Trophoblast cell (in vitro differentiated cells and primary cell): ENCODE results near the gene MLYCD.

Experiments
- DNase-seq, 2 donors: peaks; one replicate each; pipeline ENCODE4 v3.0.0-alpha.2; 2016
- H2AFZ ChIP-seq: 2 replicates; pipeline ENCODE4 v1.6.1; 2013; ENCODE audit warnings: low read length, moderate library complexity, mild to moderate bottlenecking; ENCODE audit not compliant: insufficient read depth, poor library complexity
- H2AK5ac ChIP-seq: 2 replicates; pipeline ENCODE4 v1.6.1; 2013; ENCODE audit warnings: mild to moderate bottlenecking, low read length
- H2BK120ac ChIP-seq: 2 replicates; pipeline ENCODE4 v1.6.1; 2013; ENCODE audit warnings: low read length, mild to moderate bottlenecking, moderate library complexity; ENCODE audit not compliant: insufficient read depth, poor library complexity
- H2BK12ac ChIP-seq: 2 replicates; pipeline ENCODE4 v1.6.1; 2013; ENCODE audit warnings: mild to moderate bottlenecking, low read length, moderate library complexity
- H2BK5ac ChIP-seq: 2 replicates; pipeline ENCODE4 v1.6.1; 2013; ENCODE audit warnings: low read length, low read depth, moderate library complexity, mild to moderate bottlenecking; ENCODE audit not compliant: poor library complexity
- H3K14ac ChIP-seq: 2 replicates; pipeline ENCODE4 v1.6.1; 2013; ENCODE audit warnings: mild to moderate bottlenecking, low read length
- H3K18ac ChIP-seq: 2 replicates; pipeline ENCODE4 v1.6.1; 2013; ENCODE audit warnings: mild to moderate bottlenecking, low read length
- H3K23ac ChIP-seq: 2 replicates; pipeline ENCODE4 v1.6.1; 2013; ENCODE audit warnings: low read length
- H3K27ac ChIP-seq: 2 replicates; pipeline ENCODE4 v1.5.1; 2013; ENCODE audit warnings: low read depth, mild to moderate bottlenecking, inconsistent platforms, low read length, moderate library complexity
- H3K27me3 ChIP-seq: 2 replicates; pipeline ENCODE4 v1.6.1; 2013; ENCODE audit warnings: inconsistent platforms, mild to moderate bottlenecking, low read length, moderate library complexity; ENCODE audit not compliant: insufficient read depth
- H3K36me3 ChIP-seq, 2 experiments: 1 replicate in 1 of 2; 2 replicates in 1 of 2; pipeline ENCODE4 v1.6.1; 2013; ENCODE audit warnings: low read length in 2 of 2, mild to moderate bottlenecking in 2 of 2, moderate library complexity in 1 of 2; ENCODE audit not compliant: insufficient read depth in 2 of 2, control insufficient read depth in 1 of 2
- H3K4ac ChIP-seq: 2 replicates; pipeline ENCODE4 v1.6.1; 2013; ENCODE audit warnings: low read depth, mild to moderate bottlenecking, low read length, moderate library complexity
- H3K4me1 ChIP-seq, 2 experiments: 1 replicate in 1 of 2; 2 replicates in 1 of 2; pipeline ENCODE4 v1.6.1; 2013; ENCODE audit warnings: low read length in 2 of 2, mild to moderate bottlenecking in 2 of 2, moderate library complexity in 1 of 2; ENCODE audit not compliant: insufficient read depth in 2 of 2, control insufficient read depth in 1 of 2
- H3K4me2 ChIP-seq: 2 replicates; pipeline ENCODE4 v1.6.1; 2013; ENCODE audit warnings: inconsistent platforms, mild to moderate bottlenecking, low read length, moderate library complexity
- H3K4me3 ChIP-seq: 2 replicates; pipeline ENCODE4 v1.5.1; 2013; ENCODE audit warnings: mild to moderate bottlenecking, low read depth, low read length, inconsistent platforms
- H3K79me1 ChIP-seq: one replicate; pipeline ENCODE4 v1.6.1; 2013; ENCODE audit warnings: low read length
- H3K79me2 ChIP-seq: 2 replicates; pipeline ENCODE4 v1.6.1; 2013; ENCODE audit warnings: low read length, mild to moderate bottlenecking; ENCODE audit not compliant: control insufficient read depth, insufficient read depth, poor library complexity
- H3K9ac ChIP-seq: 2 replicates; pipeline ENCODE4 v1.6.1; 2013; ENCODE audit warnings: mild to moderate bottlenecking, low read length
- H3K9me3 ChIP-seq: 2 replicates; pipeline ENCODE4 v1.6.1; 2013; ENCODE audit warnings: low read depth, mild to moderate bottlenecking, control low read depth, inconsistent platforms, low read length; ENCODE audit not compliant: insufficient read depth
- H4K12ac ChIP-seq: 2 replicates; pipeline ENCODE4 v1.6.1; 2013; ENCODE audit warnings: low read depth, mild to moderate bottlenecking, low read length, moderate library complexity
- H4K8ac ChIP-seq: 2 replicates; pipeline ENCODE4 v1.6.1; 2013; ENCODE audit warnings: low read depth, mild to moderate bottlenecking, low read length, moderate library complexity
- H4K91ac ChIP-seq: one replicate; pipeline ENCODE4 v1.6.1; 2013; ENCODE audit warnings: low read depth, mild to moderate bottlenecking, low read length, moderate library complexity
- WGBS: extraction: QIAGEN DNeasy Blood & Tissue Kit; methylation state at CpG from one replicate; pipeline ENCODE4 v1.1.7; 2013; ENCODE audit warnings: missing lambda C conversion rate; ENCODE audit not compliant: insufficient read length, insufficient coverage; ENCODE audit errors: extremely low coverage; 5-methylcytosine and 5-hydroxymethylcytosine counted together

MLYCD gene

GRCh38 chr16:83895243-83895642 lies 3.7 kb upstream of the MLYCD start:
- Histone ChIP-seq H3K27me3 (no peaks in the 10 kb centered on the region), H2AFZ (no peak overlapping the region), H3K14ac (no peak overlapping the region), H3K27ac (no peak overlapping the region), H3K9me3 (peaks cover 3% of the 10 kb centered on the region), H2BK12ac (no peak overlapping the region), H3K23ac (no peak overlapping the region), H3K79me1 (peaks cover 10% of the 10 kb centered on the region), H3K18ac (no peak overlapping the region), H4K8ac (no peak overlapping the region), H3K4me2 (no peak overlapping the region), H4K91ac (no peak overlapping the region), H2AK5ac (no peak overlapping the region), H3K79me2 (peaks cover 7% of the 10 kb centered on the region), H2BK5ac (no peak overlapping the region), H3K4me1 (peaks cover 10 to 11% of the 10 kb centered on the region in 2 experiments), H4K12ac (no peak overlapping the region), H3K4me3 (no peak overlapping the region), H3K36me3 (no peaks in the 10 kb centered on the region), H3K9ac (no peak overlapping the region), H3K4ac (no peak overlapping the region), H2BK120ac (no peak overlapping the region)
- DNase-seq = no peak
- no CpG with 5 or more reads among the region's 4 CpGs for WGBS

DNA sequence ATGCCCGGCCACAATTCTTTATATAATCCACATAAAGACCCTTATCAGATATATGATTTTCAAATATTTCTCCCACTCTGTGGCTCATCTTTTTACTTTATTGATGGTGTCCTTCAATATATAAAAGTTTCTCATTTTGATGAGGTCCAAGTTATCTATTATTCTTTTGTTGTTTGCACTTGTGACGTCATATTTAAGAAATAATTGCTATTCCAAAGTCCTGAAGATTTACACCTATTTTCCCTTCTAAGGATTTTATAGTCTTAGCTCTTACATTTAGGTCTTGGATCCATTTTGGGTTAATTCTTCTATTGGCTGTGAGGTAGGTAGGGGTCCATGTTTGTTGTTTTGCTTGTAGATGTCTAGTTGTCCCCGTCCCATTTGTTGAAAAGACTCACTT lies 3.0 kb upstream of the MLYCD start:
- no CpG with 5 or more reads among the region's 3 CpGs for WGBS
- H3K4ac ChIP-seq = no peak overlapping the region
- H3K27me3 ChIP-seq = no peaks in the 10 kb centered on the region

GRCh38 chr16:83899272-83899897 lies 470 bp downstream of the MLYCD start:
- no peaks in the 10 kb centered on the region for H3K9me3 ChIP-seq
- DNase-seq = peak; percentile 51 to 67
- H2AFZ ChIP-seq = peak overlapping the region; percentile 38
- peak overlapping the region; percentile 100 for H3K4me2 ChIP-seq
- peak overlapping the region; percentile 13 for H4K12ac ChIP-seq
- H2BK120ac ChIP-seq = peak overlapping the region; percentile 3
- peak overlapping the region; percentile 74 for H4K91ac ChIP-seq
- WGBS = no CpG with 5 or more reads among the region's 73 CpGs
- no peak overlapping the region for H2BK5ac ChIP-seq
- H3K23ac ChIP-seq = no peak overlapping the region
- H3K4ac ChIP-seq = peak overlapping the region; percentile 46
- peak overlapping the region; percentile 90 for H3K4me3 ChIP-seq
- H3K79me2 ChIP-seq = peaks cover 7% of the 10 kb centered on the region
- peak overlapping the region; percentile 28 for H3K18ac ChIP-seq
- H3K4me1 ChIP-seq = peaks cover 10 to 11% of the 10 kb centered on the region in 2 experiments
- peak overlapping the region; percentile 90 for H3K9ac ChIP-seq
- peak overlapping the region; percentile 77 for H4K8ac ChIP-seq
- H3K36me3 ChIP-seq = no peaks in the 10 kb centered on the region
- H3K27ac ChIP-seq = peak overlapping the region; percentile 45
- H2AK5ac ChIP-seq = no peak overlapping the region
- peak overlapping the region; percentile 59 for H3K14ac ChIP-seq
- no peaks in the 10 kb centered on the region for H3K27me3 ChIP-seq
- H3K79me1 ChIP-seq = peaks cover 10% of the 10 kb centered on the region
- no peak overlapping the region for H2BK12ac ChIP-seq

More for the DNA sequence above, 3.0 kb upstream of the MLYCD start:
- Histone ChIP-seq H4K12ac (no peak overlapping the region), H3K4me3 (no peak overlapping the region), H3K9me3 (peaks cover under 1% of the 10 kb centered on the region), H3K36me3 (no peaks in the 10 kb centered on the region), H2BK12ac (no peak overlapping the region), H3K14ac (no peak overlapping the region), H3K4me1 (peaks cover 10 to 11% of the 10 kb centered on the region in 2 experiments), H4K91ac (no peak overlapping the region), H3K9ac (no peak overlapping the region), H2BK120ac (no peak overlapping the region), H3K27ac (no peak overlapping the region), H4K8ac (no peak overlapping the region), H3K79me2 (peaks cover 7% of the 10 kb centered on the region), H2AK5ac (no peak overlapping the region), H2AFZ (no peak overlapping the region), H3K23ac (no peak overlapping the region), H3K4me2 (no peak overlapping the region), H3K18ac (no peak overlapping the region), H3K79me1 (peaks cover 10% of the 10 kb centered on the region), H2BK5ac (no peak overlapping the region)
- DNase-seq = no peak

GRCh38 chr16:83899978-83900377 lies 1.1 kb downstream of the MLYCD start:
- Histone ChIP-seq H3K27me3 (no peaks in the 10 kb centered on the region), H3K18ac (no peak overlapping the region), H3K4ac (no peak overlapping the region), H3K4me3 (no peak overlapping the region), H3K4me2 (peak overlapping the region; percentile 100), H2AFZ (no peak overlapping the region), H3K36me3 (no peaks in the 10 kb centered on the region), H4K8ac (no peak overlapping the region), H2AK5ac (no peak overlapping the region), H3K9me3 (no peaks in the 10 kb centered on the region), H3K79me1 (peaks cover 10% of the 10 kb centered on the region), H4K91ac (no peak overlapping the region), H3K9ac (no peak overlapping the region), H3K4me1 (peaks cover 10 to 11% of the 10 kb centered on the region in 2 experiments), H4K12ac (no peak overlapping the region), H3K23ac (no peak overlapping the region), H3K79me2 (peaks cover 7% of the 10 kb centered on the region), H2BK120ac (no peak overlapping the region), H2BK12ac (no peak overlapping the region), H2BK5ac (no peak overlapping the region), H3K27ac (no peak overlapping the region), H3K14ac (no peak overlapping the region)
- no peak for DNase-seq
- no CpG with 5 or more reads among the region's 3 CpGs for WGBS
